ENCODE data around the gene NCK1.

The NCK1 gene

DNA sequence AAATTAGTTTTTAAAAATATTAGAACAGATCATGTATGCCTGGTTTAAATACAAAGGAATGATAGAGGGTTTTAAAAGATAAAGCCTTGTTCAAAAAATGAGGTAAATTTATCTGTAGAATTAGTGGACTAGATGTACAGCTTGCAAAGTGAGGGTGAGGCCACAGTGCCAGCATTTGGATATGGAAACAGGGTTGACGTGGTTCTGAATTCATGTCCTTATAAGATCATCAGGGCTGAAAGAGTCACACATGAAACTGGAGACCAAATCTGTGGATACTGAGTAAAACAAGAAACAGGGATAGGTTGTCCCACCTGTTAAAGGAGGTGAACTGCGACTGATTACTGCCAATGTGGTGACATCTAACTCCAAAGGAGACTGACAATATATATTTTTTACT lies 46.3 kb downstream of the NCK1 start:
- no peak for DNase-seq (ENCODE audit: low read depth)

DNA sequence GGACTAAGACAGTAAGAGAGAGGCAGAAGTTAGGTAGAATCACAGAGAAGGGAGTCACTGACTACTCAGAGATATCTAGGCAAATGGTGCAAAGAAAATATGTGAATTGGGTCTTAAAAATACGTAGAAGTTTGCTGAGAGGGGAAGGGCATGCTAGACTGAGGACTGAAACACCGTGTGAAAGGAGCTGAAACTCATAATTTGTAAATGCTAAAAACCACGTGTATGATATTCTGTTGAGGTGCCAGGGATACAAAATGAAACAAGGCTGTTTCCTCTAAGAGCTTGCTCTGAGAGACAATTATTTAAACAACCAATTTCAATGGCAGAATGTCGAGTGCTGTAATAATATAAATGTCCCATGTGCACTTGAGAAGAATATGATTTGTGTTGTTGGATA lies 47.2 kb downstream of the NCK1 start:
- DNase-seq (ENCODE audit: low read depth) = no peak

DNA sequence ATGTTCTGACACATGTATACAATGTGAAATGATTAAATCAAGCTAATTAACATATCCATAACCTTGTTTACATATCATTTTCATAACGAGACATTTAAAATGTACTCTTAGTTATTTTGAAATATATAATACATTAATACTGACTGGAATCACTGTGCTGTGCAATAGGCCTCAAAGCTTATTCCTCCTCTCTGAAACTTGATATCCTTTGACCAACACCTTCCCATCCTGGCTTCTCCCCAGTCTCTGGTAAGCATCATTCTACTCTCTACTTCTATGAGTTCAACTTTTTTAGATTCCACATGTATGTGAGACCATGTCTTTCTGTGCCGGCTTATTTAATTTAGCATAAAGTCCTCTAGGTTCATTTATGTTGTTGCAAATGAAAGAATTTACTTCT lies 48.7 kb downstream of the NCK1 start:
- DNase-seq (ENCODE audit: low read depth) = no peak

DNA sequence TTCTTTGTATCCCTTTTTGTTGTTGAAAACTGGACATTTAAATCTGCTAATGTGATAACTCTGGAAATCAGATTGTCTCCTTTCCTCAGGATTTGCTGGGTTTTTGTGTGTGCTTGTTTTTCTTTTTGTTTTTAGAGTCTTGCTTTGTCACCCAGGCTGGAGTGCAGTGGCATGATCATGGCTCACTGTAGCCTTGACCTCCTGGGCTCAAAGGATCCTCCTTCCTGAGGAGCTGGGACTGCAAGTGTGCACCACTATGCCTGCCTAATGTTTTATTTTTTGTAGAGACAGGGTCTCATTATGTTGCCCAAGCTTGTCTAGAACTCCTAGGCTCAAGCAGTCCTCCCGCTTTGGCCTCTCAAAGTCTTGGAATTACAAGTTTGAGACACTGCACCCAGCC lies 51.2 kb downstream of the NCK1 start:
- DNase-seq (ENCODE audit: low read depth) = no peak

DNA sequence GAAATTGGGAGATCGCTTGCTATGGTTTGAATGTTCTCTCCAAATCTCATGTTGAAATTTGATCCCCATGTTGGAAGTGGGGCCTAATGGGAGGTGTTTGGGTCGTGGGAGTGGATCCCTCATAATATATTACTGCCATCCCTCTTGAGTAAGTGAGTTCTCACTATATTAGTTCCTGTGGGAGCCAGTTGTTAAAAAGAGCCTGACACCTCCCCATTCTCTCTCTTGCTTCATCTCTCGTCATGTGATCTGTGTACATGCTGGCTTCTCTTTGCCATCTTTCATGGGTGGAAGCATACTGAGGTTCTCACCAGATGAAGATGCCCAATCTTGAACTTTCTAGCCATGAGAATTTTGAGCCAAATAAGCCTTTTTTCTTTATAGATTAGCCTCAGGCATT lies 52.7 kb downstream of the NCK1 start:
- no peak for DNase-seq (ENCODE audit: low read depth)

DNA sequence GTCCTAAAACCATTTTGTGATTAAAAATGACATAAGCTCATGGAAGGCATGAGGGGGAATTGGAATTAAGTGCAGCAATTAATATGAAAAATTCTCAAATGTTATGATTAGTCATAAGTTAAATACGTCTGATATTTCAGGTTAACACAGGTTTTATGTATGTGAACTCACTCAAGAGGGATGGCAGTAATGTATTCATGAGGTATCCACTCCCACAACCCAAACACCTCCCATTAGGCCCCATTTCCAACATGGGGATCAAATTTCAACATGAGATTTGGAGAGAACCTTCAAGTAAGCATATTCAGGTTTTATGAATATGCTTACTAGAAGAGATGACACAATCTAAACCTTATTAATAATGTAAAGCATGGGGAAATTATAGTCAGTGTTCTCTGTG lies 54.2 kb downstream of the NCK1 start:
- no peak for DNase-seq (ENCODE audit: low read depth)

DNA sequence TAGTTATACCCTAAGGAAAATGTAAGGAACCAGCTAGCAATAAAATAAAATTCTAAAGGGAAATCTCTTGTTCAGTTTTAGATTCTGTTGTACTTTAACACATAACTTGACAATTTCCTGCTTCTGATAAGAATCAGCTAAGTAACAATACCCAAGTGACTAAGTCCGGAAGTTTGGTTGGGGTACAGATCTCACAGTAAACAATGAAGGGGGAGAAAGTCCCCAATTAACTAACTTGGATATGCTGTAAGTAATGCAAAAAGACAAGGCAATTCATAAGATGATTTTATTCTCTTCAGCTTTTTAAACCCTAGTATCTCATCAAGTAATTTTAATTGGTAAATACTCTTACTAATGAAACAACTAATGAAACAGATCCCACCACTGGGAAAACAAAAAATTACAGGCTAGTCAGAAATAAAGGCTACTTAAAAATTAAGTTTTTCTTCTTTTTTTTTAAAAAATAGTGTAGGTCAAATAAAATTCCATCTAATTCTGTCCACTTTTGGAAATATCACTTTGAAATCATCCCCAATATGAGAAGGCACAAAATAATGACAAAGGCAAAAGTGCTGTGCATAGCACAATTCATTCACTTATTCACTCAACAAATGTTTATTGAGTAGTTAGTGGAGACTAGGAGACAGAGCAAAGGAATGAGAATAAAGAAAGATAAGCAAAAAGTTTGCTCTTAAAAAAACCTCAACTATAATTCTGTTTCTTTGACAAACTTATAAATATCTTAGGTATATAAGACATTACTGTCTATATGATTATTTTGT lies 58.0 kb downstream of the NCK1 start:
- peak; percentile 30 for DNase-seq (ENCODE audit: low read depth)

DNA sequence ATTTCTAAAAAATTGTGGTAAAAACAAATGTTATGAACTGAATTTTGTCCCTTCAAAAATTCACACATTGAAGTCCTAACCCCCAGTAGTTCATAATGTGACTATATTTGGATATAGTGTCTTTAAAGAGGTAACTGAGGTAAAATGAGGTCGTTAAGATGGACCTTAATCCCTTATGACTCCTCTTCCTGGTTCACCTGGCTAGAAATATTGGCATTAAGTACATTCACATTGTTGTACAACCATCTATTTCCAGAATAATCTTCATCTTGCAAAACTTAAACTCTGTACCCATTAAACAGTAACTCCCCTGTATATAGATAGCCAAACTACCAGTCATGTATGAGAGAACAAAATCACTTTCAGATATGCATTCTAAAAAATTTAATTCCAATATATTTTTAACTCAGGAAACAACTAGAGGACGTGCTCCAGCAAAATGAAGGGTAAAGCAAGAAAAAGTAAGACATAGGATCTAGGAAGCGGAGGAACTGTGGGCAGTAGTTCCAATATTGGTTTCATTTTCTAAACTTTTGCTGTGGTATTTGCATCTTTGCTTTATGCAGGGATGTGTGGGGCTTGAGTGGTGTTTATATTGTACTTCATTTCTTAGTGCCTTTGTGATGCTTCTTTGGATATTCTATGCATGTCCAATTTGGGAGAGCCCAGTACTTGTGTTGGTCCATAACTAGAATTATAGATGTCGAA lies 59.0 kb downstream of the NCK1 start:
- no peak for DNase-seq (ENCODE audit: low read depth)

DNA sequence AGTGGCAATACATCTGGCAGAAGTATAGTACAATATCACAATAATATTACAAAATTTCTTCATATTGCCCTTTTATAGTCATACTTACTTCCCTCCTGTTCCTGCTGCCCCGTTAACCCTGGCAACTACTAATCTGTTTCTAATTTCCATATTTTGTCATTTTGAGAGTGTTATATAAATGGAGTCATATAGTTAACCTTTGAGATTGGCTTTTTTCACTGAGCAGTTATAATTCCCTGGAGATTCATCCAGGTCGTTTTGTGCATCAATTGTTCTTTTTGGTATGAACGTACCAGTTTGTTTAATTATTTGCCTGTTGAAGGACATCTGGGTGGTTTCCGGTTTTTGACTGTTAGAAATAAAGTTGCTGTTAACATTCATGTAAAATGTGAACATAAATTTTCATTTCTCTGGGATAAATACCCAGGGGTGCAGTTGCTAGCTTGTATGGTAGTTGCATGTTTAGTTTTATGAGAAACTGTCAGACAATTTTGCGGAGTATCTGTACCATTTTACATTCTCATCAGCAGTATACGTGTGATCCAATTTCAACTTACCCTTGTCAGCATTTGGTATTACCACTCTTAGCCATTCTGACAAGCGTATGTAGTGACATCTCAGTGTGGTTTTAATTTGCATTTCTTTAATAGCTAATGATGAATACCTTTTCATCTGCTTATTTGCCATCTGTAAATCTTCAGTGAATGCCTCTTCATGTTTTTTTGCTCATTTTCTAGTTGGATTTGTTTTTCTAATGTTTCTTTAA lies 63.6 kb downstream of the NCK1 start:
- DNase-seq (ENCODE audit: low read depth) = no peak

DNA sequence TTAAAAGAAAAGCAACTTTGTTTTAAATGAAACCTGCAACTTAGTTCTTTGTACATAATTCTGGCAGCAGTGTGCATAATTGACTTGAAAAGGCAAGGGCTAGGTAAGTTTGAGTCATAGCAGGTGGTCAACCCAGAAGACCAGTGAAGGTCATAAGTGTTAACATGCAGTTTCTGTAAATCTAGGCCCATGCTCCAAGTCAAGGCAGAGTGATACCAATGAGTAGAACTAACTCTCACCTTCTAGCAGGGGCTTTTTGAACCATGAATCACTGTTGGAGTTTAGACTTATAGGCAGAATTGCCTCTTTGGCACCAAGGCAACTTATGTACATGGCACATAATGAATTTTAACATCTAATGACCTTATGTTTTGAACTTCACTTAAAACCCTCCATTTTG lies 66.2 kb downstream of the NCK1 start:
- no peak for DNase-seq (ENCODE audit: low read depth)

DNA sequence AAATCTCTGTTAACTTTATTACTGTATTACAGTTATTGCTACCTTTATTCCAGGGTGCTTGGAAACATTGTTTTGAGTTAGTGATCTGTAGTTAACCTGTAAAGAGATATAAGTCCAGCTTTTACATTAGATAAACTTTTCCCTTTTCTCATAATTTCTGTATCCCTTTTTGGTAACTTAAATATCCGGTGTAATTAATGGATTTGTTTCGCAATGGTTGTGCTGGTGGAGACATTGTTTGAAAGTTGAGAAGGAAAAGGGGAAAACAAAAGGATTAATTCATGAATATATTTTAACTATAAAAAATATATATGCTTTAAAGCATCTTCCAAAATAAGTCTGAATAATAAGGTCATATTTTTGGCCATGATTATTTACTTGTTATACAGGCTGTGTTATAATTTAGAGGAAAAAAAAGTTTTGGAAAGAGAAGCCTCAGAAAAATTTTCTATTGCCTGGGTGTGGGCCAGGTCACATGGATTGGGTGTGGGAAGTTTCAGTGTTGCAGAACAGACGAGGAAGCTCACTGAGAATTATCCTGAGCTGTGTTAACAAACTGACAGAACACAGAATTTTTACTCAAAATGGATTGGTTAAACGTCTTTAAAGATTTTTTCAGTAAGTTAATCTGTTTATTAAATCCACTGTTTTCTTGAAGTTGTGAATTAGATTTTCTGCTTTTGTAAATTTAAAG lies 68.1 kb downstream of the NCK1 start:
- no peak for DNase-seq (ENCODE audit: low read depth)

DNA sequence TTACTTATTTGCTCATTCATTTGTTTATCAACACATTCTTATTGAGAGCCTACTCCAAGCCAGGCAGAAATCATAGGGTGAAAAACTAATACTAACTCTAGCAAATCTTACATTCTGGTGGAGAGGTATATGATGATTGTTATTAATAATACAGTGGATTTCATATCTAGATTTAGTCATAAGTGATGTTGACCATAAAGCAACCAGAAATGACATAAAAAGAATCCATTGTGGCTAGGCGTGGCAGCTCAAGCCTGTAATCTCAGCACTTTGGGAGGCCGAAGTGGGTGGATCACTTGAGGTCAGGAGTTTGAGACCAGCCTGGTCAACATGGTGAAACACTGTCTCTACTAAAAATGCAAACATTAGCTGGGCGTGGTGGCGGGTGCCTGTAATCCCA lies 69.6 kb downstream of the NCK1 start:
- DNase-seq (ENCODE audit: low read depth) = no peak

DNA sequence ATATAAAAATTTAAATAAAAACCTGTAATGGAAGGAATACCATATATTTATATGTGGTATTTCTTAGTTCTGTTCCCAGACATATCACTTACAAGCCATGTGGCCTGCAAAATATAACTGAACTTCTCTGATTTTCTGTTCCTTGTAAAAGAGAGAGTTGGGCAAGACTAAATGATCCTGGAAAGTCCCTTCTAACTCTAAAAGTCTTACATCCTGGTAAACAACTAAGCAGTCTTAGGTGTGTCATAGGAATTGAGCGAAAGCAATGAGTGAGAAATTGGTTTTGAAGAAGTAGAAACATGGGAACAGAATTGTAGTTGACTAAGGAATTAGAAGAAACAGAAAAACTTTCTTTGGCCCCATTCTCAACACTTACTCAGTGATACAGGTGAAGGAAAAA lies 70.5 kb downstream of the NCK1 start:
- no peak for DNase-seq (ENCODE audit: low read depth)

DNA sequence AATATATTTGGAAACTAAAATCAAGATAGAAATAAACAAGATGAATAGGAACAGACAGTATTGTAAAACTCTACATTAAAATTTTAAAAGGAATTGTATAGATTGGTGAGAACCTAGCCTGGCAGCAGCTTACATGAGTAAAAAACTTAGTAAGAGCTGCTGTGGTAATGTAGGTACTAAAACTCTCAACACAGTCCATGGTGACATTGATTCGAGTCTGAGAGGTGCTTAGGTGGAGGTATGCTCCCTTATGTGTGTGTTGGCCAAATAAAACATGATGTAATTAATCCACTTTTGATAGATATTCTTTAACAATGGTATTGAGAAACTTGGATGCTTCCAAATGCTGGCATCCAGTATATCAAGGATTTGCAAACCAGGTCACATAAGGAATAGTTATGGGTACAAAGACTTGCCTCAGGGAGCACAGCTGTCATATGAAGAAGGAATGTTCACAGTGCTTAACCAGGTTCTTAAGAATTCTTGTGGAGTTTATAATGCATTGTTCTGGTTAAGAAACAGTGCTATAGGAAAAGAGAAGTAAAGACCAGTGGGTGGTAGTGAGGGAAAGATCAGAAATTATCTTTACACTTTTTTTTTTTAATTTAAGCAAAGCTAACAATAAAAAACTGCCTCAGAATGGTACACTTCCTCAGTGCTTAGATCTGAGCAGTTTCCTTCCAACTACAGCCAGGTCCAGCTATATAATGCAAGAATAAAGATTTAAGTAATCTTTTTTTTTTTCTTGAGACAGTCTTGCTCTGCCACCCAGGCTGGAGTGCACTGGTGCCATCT lies 71.2 kb downstream of the NCK1 start:
- DNase-seq (ENCODE audit: low read depth) = no peak

DNA sequence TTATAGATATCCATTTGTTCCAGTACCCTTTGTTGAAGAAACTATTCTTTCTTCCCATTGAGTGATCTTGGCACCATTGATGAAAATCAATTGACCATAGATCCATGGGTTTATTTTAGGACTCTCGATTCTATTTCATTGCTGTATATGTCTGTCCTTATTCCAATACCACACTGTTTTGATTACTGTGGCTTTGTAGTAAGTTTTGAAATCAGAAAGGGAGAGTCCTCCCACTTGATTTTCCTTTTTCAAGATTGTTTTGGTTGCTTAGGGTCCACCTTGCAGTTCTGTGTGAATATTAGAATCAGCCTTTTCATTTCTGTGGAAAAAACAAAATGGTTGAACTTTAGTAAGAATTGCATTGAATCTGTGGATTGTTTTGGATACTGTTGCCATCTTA lies 75.2 kb downstream of the NCK1 start:
- no peak for DNase-seq (ENCODE audit: low read depth)

DNA sequence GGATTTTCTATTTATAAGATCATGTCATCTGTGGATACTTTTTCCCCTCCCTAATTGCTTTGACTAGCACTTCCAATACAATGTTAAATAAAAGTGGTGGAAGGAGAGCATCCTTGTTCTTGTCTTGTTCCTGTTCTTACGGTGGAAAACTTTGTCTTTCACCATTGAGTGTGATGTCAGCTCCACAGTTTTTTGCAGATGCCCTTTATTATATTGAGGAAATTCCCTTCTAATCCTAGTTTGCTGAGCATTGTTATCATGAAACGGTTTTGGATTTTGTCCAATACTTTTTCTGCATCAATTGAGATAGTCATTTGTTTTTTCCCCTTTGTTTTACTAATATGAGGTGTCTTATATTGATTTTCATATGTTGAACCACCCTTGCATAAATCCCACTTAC lies 75.8 kb downstream of the NCK1 start:
- DNase-seq (ENCODE audit: low read depth) = no peak

DNA sequence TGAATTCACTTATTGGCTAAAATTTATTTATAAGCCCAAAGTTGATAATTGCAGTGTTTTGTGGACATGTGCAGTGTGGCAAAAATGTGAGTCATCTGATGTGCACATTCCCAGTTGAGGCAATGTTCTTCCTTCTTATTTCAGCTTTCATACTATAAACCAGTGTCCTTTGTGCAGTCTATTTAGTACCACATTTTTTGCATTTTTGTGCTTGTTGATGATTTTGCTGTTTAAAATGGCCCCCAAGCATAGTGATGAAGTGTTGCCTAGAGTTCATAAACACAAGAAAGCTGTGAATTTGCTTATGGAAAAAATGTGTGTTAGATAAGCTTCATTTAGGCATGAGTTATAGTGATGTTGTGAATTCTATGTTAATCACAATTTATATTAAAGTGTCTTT lies 76.3 kb downstream of the NCK1 start:
- DNase-seq (ENCODE audit: low read depth) = no peak

DNA sequence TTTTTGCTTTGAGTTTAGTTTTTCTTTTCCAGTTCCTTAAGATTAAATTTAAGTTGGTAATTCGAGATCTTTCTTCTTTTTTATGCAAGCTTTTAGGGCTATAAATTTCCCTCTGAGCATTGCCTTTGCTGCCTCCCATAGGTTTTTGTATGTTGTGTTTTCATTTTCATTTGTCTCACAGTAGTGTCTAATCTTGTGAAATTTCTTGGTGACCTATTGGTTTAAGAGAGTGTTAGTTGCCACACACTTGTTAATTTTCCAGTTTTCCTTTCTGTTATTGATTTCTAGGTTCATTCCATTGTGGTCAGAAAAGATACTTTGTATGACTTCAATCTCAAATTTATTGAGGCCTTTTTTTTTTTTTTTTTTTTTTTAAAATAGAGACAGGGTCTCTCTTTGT lies 77.5 kb downstream of the NCK1 start:
- DNase-seq (ENCODE audit: low read depth) = no peak

DNA sequence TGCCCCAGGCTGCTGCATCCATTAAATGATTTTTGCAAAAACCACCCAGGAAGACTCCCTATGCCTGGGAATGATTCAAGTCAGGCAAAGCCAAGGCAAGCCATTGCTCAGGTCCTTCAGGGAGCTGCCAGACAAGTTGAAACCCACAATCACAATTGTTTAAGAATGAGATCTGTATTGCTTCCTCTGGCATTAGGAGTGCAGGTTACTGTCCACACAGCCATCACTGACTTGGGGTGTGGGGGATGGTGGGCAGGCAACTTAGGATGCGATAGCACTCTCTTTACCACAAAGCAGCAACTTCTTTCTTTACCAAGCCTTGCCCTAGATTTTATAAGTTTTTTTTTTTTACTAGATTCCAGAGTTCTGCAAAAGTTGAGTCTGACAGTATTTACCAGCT lies 80.8 kb downstream of the NCK1 start:
- no peak for DNase-seq (ENCODE audit: low read depth)

DNA sequence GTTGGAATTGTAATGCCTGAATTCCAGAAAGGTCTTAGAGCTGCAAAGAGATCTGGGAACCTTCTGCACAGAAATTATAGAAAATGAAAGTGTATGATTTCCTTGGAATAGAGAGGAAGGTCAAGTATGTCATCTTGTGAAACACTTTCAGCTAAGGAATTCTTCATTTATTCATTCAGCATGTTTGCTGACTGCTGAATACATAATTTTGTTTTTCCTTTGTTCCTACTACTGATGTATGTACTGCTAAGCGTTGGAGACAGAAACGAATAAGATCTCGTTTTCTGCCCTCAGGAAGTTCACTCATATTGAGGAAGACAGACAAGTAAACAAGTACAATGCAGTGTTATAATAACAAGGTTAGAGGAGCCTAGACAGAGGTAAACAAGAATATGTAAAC lies 81.4 kb downstream of the NCK1 start:
- DNase-seq (ENCODE audit: low read depth) = no peak

DNA sequence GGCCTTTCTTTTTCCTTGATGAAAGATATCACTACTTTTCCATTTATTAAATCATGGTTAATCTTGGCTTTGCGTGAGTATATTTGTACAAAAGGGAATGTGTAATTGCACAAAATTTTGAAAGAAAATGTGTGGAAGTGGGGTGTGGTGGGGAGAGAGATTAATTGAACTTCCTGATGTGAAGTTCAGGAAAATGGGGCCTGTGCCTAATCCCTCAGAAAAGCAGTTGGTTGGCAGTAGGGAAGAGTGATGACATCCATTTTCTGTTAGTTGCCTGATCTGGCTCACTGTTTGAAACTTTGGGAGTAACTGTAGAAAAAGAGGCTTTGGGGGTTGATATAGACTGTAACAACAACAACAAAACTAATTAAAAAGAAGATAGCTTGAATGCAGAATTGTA lies 85.0 kb downstream of the NCK1 start:
- no peak for DNase-seq (ENCODE audit: low read depth)

DNA sequence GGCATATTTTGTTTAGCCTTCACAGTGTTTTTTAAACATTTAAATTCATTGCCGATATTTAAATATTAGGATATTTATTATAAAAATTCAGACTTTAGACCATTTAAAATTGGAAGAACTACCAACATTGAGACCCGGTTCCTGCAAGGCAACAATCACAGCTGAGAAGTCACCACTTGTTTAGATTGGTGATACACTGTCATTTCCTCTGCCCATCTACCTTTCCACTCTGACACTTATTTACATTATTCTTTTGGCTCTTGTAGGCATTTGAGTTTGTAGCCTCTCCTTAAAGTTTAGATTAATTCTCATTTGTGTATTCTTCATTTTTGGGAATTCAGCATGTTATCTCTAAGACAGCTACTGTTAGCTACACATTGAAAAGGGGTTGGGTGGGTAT lies 85.5 kb downstream of the NCK1 start:
- no peak for DNase-seq (ENCODE audit: low read depth)
